ENCODE data around the gene SLC26A2.
A peak's percentile ranks its signal among the peaks of the same experiment; 100 is the strongest.

SLC26A2 gene

DNA sequence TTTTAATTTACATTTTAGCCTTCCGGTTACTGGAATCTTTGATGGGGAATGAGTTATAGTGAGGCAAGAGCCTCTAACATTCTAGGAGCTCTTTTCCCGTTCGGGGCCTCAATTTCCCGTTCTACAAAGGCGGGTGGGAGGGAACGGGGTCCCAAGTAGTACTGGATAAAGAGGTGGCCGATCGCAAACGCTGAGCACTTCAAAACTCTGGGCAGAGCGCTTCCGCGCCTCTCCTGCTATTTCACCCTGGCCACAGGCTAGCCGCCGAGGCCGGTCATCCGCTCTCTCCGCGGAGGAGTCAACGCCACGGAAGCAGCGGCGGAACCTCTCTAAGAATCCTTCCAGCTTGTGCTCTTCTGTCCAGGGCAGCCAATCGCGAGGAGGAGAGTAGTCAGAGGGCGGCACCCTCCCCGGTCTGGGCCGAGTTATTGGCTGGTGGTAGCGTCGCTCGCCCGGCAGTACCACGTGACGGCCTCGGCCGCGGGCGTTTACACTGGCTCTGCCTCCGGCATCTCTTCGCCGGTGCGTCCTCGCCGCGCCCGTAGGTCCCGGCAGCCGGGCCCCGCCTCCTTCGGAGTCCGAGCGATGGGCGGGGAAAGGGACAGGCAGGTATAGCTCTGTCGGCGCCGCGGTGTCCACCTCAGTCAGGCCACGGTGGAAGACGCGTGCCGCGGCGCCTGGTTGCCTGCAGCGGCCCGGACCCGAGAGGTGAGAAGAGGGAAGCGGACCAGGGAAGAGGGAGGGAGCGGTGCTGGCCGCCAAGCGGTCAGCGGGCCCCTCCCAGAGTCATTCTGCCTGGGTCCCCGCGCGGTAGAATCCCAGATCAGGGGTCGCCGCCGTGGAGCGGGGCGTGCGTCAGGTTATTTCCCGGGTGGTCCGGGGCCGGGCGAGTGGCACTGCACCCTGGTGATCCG lies at the start of gene SLC26A2:
Gene SLC26A2, plus strand, starts transcription at position 487 of the 914 bp plus-strand sequence. CDS start 16,895 bp downstream, outside the sequence.
- DNase-seq (ENCODE audit: low read depth) = peak; percentile 86

GRCh38 chr5:149911031-149911430 lies 49.5 kb upstream of the SLC26A2 start:
- no peak for DNase-seq (ENCODE audit: low read depth)

GRCh38 chr5:149912226-149912871 lies 48.2 kb upstream of the SLC26A2 start:
- DNase-seq (ENCODE audit: low read depth) = no peak

- no peak for DNase-seq (ENCODE audit: low read depth)
Observed at GRCh38 chr5:149913436-149914419, 46.8 kb upstream of the SLC26A2 start.

- DNase-seq (ENCODE audit: low read depth) = no peak
Observed at GRCh38 chr5:149915392-149916260, 44.9 kb upstream of the SLC26A2 start.

DNA sequence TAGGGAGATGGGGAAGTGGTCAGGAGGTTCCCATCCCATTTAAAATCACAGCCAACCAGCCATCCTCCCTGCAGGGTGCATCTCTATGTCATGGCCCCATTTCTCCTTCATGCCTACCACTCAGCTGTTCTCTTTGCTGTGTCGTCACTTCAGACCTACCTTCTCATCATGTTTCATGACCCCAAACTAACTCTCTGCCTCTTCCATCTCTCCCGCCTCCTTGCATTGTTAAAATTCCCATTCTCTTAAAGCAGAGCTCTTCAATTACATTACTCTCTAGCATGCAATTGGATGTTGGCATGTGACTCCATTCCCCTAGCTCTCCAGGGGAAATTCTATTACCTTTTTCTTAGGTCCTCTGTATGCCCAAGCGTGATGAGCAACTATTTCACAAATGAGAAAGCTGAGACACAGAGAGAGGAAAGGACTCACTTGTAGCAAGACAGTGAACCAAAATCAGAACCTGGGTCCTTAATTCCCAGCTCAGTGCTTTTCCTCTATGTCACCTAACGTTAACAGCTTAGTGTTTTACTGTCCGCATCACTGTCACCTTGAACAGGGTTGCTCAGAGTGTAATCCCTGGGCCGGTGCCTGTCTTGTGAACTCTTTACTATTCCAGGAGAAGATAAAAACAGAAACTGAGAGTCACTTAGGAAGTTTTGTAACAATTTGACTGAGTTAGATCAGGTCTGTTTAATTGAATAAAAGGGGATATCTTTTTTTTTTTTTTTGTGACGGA lies 44.1 kb upstream of the SLC26A2 start:
- no peak for DNase-seq (ENCODE audit: low read depth)

- no peak for DNase-seq (ENCODE audit: low read depth)
Observed at GRCh38 chr5:149917073-149917676, 43.4 kb upstream of the SLC26A2 start.

DNA sequence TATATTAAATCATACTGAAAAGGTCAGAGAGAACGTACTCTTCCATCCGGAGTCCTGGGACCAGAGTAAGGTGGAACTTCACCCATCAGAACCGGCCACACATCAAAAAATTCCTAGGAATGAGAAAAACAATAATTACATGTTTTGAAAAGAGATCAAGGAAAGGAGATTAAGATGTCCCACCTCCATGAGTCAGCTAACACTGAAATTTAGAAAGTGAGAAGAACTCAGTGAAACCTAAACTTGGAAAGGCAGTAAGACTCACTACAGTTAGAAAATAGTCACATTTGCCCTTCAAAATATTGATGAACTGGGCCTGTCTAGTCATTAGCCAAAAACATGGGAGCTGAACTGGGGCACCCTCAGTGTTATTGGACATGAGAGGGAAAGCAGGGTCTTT lies 39.0 kb upstream of the SLC26A2 start:
- no peak for DNase-seq (ENCODE audit: low read depth)

DNA sequence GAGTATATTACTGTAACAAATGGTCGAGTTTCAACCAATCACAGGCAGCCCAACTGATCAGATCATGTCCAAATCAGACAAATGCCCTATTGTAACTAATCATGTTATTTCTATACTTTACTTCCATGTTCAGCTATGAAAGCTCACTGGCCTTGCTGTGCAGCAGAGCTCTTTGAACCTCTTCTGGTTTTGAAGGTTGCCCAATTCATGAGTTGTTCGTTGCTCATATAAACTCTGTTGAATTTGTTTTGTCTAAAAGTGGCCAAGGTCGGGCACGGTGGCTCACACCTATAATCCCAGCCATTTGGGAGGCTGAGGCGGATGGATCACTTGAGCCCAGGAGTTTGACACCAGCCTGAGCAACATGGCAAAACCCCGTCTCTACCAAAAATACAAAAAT lies 37.6 kb upstream of the SLC26A2 start:
- DNase-seq (ENCODE audit: low read depth) = no peak

DNA sequence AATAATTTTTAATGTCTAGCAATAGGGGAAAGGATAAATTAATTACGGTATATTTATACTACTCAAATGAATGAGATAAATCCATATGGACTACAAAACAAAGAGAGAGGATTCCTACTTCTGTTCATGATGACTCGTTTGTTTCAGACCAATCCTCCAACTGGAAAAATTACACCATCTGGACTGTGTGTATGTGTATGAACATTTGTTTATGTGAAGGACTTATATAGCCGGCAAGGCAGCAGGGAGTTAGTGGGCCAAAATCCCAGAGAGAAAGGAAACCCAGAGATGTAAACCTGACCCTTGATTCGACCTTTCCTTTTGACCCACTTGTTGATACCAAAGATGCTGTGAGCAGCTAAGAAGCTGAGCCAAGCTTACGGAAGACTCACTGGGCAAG lies 36.1 kb upstream of the SLC26A2 start:
- DNase-seq (ENCODE audit: low read depth) = no peak

- DNase-seq (ENCODE audit: low read depth) = no peak
Observed at GRCh38 chr5:149930043-149930748, 30.4 kb upstream of the SLC26A2 start.

- no peak for DNase-seq (ENCODE audit: low read depth)
Observed at GRCh38 chr5:149930749-149931574, 29.6 kb upstream of the SLC26A2 start.

DNA sequence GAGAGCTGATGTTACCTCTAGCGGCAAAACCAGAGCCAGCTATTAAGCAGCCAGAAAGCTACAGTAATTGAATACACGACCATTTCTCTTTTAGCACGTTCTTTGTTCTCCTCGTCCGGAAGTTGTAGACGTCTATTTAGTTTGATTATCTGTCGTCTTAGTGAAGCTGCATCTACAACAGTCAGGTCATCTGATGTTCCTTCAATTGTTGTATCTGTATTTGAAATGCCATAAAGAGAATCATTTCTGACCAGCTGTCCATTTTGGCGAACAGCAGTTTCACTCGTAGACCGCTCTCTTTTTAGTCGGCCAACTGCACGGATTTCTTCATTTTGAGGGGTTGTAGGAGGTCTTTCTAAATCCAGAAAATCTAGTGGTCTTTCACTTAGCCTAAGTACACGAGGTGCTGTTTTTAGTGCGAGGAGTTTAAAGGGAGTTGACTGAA lies 28.5 kb upstream of the SLC26A2 start:
- no peak for DNase-seq (ENCODE audit: low read depth)

GRCh38 chr5:149932445-149933350 lies 27.9 kb upstream of the SLC26A2 start:
- DNase-seq (ENCODE audit: low read depth) = no peak

DNA sequence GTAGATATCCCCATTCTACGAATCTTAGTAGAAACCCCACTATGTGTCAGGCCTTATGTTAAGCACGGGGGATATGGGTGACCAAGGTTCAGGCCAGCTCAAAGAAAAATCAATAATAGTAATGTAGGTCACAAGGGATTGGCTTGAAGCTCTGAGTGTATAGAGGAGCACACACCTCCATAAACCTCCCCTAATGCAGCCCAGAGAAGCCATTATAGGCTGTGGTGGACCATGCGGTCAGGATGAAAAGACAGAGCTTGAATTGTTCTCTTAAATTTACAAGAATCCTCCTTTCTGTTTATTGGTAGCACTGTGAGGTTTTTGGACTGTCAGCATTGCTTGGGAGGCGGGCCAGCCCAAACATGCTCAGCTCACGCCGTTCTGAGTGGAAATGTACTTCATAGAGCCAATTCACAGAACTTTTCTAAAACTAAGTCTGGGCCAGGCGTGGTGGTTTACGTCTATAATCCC lies 25.1 kb upstream of the SLC26A2 start:
- no peak for DNase-seq (ENCODE audit: low read depth)

GRCh38 chr5:149936044-149936699 lies 24.4 kb upstream of the SLC26A2 start:
- DNase-seq (ENCODE audit: low read depth) = no peak

DNA sequence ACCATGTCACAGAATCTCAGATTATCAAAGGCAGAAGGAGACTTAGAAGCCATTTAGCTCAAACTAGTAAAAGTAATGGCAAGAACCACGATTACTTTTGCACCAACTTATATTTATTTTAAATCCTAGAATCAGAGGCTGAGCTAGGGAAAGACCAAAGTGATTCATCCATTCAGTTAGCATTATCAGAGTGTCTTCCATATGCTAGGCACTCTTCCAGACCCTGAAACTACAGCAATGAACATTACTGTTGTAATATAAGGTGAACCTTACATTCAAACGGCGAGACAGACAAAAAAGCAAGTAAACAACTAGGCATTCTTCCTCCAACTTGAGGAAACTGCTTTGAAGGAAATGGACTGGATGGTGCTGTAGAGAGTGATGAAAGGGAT lies 23.9 kb upstream of the SLC26A2 start:
- no peak for DNase-seq (ENCODE audit: low read depth)
